Heart left ventricle (tissue), 13 donors: Measurements from ENCODE around the gene CENPC.

Experiments
- CTCF ChIP-seq, 12 donors: fragments of 200-600 bp; sonication (generic) in 4 of 12; IDR thresholded peaks; one replicate each; pipeline versions ENCODE4 v1.5.0 to v1.8.0; 2018 to 2022; ENCODE audit warnings: antibody characterized with exemption in 12 of 12, mild to moderate bottlenecking in 5 of 12
- POLR2A ChIP-seq, 2 donors: fragments of 450-650 bp; IDR thresholded peaks; one replicate each; pipeline ENCODE4 v1.6.1; 2017; ENCODE audit warnings: antibody characterized with exemption in 2 of 2, mild to moderate bottlenecking in 2 of 2, moderate library complexity in 2 of 2
- donor health status: ischemic (EF 13 %, LVEDD 7.1; RV severe dilation, severe dysfunction).
- donor health status: DM: no; HTN: yes; CAD: no.
- donor health status: DM: no; HTN: no; CAD: no.
- donor health status: ischemic (EF 25% LVEDD 6.9; RV normal size, moderate dysfunction).
- donor health status: ischemic (EF 25% LVEDD 5.7; RV mildly dilated, moderate dysfunction).
- donor health status: ischemic (EF 35%, LVEDD 5.7; RV mildly dilated, moderate dysfunction).
- donor health status: nonischemic (EF 11% LVEDD 7.7; RV severe dilation, severe dysfunction).
- donor health status: DM: yes; HTN: yes; CAD: no.
- donor health status: PGD.
- donor health status: ischemic (EF 29% LVEDD 5.4; RV normal size, mild dysfunction).
- donor health status: nonischemic (EF 23%, LVEDD 6.1; RV moderate dilation, normal function).

GRCh38 chr4:67546004-67546356 lies 677 bp upstream of the CENPC start:
- TF ChIP-seq CTCF (IDR thresholded peaks at IDR 0.05) (no peak), POLR2A (IDR thresholded peaks at IDR 0.05) (no peak)
